ENCODE results near the gene CFAP46.
"Not testable (repeated sequence)": the region's sequence is repeated elsewhere in the genome, so short reads cannot be mapped to it uniquely, and the experiment has no call there.

The CFAP46 gene

GRCh38 chr10:132926777-132927650, 15.4 kb downstream of the CFAP46 start:
- DNase-seq = no peak

DNA sequence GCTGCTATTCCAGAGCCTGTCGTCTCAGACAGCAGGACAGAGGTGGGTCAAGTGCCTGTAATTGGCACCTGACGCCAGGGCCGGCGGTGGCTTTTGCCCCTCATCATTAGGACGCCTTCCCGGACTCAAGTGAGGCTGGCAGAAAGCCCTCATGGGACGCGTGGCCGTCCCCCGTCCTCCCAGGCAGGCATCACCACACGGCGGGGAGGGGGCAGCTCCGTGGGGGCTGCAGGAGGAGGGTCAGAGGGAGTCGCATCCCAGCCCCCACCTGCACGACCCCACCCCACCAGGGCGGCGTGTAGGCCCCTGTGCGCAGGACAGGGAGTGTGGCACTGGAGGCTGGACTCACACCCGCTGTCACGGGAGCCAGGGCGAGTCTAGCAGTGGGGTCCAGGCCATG, 16.3 kb downstream of the CFAP46 start:
- DNase-seq = no peak

- DNase-seq = no peak
Measured at GRCh38 chr10:132925614-132926013, 16.8 kb downstream of the CFAP46 start.

DNA sequence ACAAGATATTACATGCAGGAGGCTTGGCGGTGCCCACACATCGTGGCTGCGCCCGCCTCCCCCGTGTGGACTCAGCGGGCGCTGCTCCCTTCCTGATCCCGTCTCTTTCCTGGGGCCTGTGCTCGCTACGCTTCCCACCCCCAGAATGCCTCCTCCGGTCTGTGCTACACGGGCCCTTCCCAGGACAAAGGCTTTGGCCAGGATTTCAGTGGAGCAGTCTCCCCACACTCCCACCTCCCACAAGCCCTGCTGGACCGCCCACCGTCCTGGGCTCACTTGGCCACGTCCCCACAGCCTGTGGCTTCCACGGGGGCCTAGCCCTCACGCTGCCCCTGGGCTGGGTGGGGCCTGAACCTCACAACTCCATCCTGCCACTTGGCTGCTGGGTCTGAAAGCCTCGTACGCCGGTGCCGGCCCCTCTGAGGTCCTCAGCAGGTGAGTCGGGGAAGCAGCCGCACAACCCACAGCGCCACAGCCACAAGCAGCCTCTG, 17.3 kb downstream of the CFAP46 start:
- DNase-seq = no peak

GRCh38 chr10:132924046-132924952, 18.1 kb downstream of the CFAP46 start:
- DNase-seq = no peak

- DNase-seq = not testable (repeated sequence)
Measured at GRCh38 chr10:132923384-132923783, 19.0 kb downstream of the CFAP46 start.

GRCh38 chr10:132922872-132923271, 19.5 kb downstream of the CFAP46 start:
- no peak for DNase-seq

GRCh38 chr10:132921818-132922807, 20.3 kb downstream of the CFAP46 start:
- no peak for DNase-seq

DNA sequence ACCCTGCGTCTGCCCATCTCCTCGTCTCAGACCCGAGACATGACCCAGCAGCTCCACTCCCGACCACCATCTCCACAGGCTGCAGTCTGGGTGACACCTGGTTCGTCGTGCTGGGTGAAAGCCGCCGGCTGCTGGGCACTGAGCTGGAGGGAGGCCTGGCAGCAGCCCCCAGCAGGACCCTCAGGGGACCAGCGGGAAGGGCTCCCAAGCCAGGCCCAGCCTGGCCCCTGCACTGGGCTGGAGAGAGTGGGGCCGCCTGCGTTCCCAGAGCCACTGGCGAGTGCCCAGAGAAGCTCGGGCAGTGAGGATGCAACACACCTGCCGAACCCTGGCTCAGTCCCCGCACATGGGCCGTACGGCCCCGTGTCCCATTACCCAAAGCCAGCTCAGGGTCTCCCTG, 21.3 kb downstream of the CFAP46 start:
- no peak for DNase-seq

- no peak for DNase-seq
Measured at GRCh38 chr10:132920101-132920925, 22.1 kb downstream of the CFAP46 start.

DNA sequence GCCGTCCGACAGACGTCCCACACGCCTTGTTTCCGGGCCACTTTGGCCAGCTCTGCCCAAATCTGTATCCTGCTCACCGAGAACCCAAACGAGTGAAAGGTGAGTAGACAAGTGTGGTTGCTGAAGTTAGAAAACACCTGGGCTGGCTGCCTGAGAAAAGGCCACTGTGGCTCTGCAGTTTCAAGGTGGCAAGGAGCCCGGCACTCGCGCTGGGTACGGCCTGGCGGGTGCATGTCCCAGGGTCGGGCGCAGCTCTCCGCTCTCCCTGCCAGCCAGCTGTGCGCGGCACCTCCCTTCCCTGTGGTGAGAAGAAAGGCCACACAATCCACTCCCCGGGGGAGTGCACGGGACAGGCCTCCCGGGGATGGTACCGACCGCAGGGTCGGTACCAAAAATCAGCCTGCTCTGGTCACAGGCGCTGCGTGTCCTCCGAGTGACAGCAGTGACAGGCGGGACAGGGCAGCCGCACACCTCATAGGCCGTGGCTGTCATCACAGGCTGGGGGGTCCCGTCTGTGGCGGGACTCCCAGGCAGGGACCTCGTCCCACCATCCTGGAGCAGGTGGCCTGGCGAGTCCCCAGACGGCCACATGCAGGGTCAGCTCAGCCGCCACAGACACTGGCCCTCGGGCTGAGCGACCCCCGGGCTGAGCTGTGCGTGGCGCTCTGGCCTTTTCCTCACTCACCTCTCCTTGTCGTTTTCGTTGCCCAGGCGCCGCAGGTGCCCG, 22.8 kb downstream of the CFAP46 start:
- no peak for DNase-seq

GRCh38 chr10:132918617-132919373, 23.6 kb downstream of the CFAP46 start:
- DNase-seq = peak; percentile 14

- DNase-seq = no peak
Measured at GRCh38 chr10:132918264-132918616, 24.1 kb downstream of the CFAP46 start.

DNA sequence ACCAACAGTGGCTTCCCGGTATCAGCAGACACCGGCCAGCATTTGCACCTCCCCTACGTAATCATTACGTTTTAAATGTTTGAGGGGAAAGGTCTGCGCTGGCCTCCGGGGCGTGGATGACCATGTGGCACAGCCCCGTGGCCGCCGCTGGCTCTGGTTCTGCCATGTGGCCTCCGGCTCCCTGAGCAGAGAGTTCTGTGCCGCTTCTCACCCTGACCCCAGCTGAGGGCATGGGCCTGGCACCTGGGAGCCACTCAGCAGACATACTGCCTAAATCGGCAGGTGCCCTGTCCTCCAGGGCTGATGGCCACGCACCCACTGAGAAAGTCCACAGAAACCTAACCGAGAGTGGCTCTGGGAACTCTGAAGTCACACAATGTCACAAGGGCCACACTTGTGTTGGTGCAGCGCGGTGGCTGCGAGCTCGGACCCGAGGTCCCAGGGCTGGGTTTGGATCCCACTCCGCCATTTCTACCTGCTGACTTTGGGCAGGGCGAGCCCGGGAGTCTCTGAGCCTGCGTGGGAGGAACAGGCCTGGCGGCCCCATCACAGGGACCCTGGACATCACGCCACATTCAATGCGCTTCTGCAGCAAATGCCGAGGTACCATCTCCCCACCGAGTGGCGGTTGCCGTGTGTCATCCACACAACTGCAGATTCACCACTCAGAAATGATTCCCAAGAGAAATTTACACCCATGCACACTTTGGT, 25.3 kb downstream of the CFAP46 start:
- no peak for DNase-seq

DNA sequence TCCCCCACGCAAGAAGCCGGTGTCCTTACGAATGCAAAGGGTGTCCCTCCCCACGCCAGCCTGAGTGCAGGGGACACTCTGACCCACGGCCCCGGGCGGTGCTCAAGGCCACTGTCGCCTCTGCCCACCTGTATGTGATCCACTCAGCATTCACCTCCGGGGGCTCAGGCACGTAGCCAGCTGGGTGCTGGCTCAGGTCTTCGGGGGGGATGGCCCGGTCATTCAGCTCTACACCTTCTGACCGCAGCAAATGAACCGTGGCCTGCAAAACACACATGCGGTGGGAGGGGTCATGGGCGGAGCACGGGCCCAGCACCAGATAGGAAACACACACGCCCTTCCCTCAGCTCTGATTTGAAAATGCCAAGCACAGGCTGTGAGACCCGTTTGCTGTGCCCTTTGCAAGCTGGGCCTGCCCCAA, 25.9 kb downstream of the CFAP46 start:
- DNase-seq = no peak

DNA sequence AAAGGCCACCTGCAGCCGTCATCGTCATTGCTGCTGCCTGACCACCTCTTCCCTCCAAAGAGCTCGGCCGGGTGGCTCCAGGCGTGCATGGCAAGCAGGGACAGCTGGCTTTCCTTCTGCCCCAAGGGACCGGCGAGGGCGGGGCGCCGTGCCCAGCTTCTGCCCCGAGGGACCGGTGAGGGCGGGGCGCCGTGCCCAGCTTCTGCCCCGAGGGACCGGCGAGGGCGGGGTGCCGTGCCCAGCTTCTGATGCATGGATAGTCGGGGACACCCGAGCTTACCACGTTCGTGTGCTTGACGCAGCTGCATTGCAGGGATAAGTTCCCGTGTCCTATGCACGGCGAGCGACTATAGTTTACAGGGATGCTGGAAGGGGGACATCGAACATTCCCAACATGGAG, 27.0 kb downstream of the CFAP46 start:
- DNase-seq = no peak

- no peak for DNase-seq
Measured at GRCh38 chr10:132914732-132915131, 27.6 kb downstream of the CFAP46 start.

DNA sequence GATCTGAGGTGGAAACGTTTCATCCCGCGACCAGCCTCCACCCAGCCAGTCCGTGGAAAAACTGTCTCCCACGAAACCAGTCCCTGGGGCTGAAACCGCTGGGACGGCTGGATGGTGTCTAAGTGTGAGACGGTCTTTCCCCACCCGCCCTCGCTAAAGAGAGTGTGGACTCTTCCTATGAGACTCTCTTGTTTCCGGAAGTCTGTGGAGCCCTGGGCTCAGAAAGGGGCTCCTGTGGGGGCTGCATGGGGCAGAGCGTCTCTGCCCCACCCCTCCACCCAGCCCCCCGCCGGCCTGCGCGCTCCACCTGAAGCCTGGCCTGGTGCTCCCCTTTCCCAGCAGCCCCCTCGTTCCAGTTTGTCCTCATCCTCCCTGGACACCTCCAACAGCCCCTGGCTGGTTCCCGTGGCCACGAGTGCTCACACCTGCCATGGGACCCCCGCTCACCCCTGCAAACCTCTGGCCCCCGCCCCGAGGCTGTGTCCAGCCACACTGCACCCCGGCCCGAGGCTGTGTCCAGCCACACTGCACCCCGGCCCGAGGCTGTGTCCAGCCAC, 28.7 kb downstream of the CFAP46 start:
- DNase-seq = no peak

Measured in hematopoietic multipotent progenitor cell treated with erythropoietin and hydrocortisone succinate and interleukin-3 and kit ligand, for 6 days (in vitro differentiated cells).